ENCODE measurements around the gene ZBTB16. TPM values are rescaled to one million over a fixed set of nuclear protein-coding genes. Genes with fewer than 3 reads are reported as not detected.

The ZBTB16 gene
- polyA plus RNA-seq, 1 donor from 2014 or later: 0.45 TPM

DNA sequence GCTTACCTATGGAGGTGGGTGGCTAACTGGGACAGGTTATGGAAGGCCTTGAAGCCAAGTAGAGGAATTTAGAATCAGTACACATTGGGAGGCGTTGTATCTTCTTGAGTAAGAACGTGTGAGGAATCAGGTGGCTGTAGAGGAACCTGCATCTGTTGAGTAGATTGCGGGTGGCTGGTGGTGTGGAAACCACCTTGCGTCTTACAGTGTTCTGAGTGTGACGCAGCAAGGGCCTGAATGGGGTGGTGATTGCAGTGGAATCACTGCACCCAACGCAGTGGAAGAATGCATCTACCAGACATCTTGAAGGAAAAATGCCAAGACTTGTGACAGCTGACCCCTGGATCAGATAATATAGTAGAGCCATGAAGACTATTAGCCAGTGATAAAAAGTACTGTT is 125.9 kb downstream of the ZBTB16 start:
- TF ChIP-seq REST (IDR thresholded peaks at IDR 0.05; ENCODE audit: borderline replicate concordance) (no peak), POLR2AphosphoS5 (IDR thresholded peaks at IDR 0.05) (no peak)
- H3K9me3 ChIP-seq (ENCODE audit: low read length): no peaks in the 10 kb centered on the region
- no peaks in the 10 kb centered on the region for H3K9me2 ChIP-seq (ENCODE audit: insufficient read depth, low read length)
- no peaks in the 10 kb centered on the region for H4K20me1 ChIP-seq (ENCODE audit: insufficient read depth)
- no peaks in the 10 kb centered on the region for H3K36me3 ChIP-seq (ENCODE audit: insufficient read depth, low read length)
- no peak overlapping the region for H3K27ac ChIP-seq (ENCODE audit: low read length)
- H3F3A ChIP-seq (ENCODE audit: insufficient read depth, low read length, poor library complexity, severe bottlenecking): no peaks in the 10 kb centered on the region
- peaks cover 4% of the 10 kb centered on the region for H3K79me2 ChIP-seq (replicated peaks; ENCODE audit: insufficient read depth, low read length)
- H3K4me2 ChIP-seq (ENCODE audit: low read length): no peak overlapping the region
- no peak overlapping the region for H2AFZ ChIP-seq (ENCODE audit: low read depth, low read length)
- H3K27me3 ChIP-seq (ENCODE audit: insufficient read depth, low read depth, low read length): no peaks in the 10 kb centered on the region
- no peak overlapping the region for H3K9ac ChIP-seq (ENCODE audit: low read length)
- no peak overlapping the region for H3K4me3 ChIP-seq (ENCODE audit: low read length)

DNA sequence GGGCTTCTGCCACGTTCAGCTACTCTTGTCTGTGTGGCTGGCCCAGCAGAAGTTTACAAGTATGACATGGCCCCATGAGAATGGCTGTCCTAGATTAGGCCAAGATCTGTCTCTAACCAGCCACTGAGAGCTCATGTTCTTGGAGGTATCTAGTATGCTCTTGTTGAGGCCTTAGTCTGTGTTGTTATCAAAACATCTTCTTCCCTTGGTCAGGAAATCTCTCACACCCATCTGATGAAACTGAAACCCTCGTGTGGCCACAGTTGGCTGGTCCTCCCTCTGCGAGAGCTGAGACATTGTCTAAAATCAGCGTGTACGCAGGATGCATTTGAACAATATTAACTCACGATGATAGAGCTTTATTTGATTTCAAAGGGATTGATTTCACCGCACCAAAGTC is 127.7 kb downstream of the ZBTB16 start:
- no peak overlapping the region for H3K4me2 ChIP-seq (ENCODE audit: low read length)
- TF ChIP-seq POLR2AphosphoS5 (IDR thresholded peaks at IDR 0.05) (no peak), EZH2 (IDR thresholded peaks at IDR 0.05; ENCODE audit: borderline replicate concordance, insufficient read depth, low read length, poor library complexity, severe bottlenecking) (no peak), RAD21 (conservative IDR thresholded peaks at IDR 0.05) (no peak), REST (IDR thresholded peaks at IDR 0.05; ENCODE audit: borderline replicate concordance) (no peak), EP300 (conservative IDR thresholded peaks at IDR 0.05; ENCODE audit: poor library complexity, severe bottlenecking) (no peak), MXI1 (conservative IDR thresholded peaks at IDR 0.05; ENCODE audit: poor library complexity, severe bottlenecking) (no peak), SMC3 (conservative IDR thresholded peaks at IDR 0.05; ENCODE audit: poor library complexity) (no peak), TAF1 (IDR thresholded peaks at IDR 0.05; ENCODE audit: low read depth) (no peak)
- TF ChIP-seq, protein P1, sequence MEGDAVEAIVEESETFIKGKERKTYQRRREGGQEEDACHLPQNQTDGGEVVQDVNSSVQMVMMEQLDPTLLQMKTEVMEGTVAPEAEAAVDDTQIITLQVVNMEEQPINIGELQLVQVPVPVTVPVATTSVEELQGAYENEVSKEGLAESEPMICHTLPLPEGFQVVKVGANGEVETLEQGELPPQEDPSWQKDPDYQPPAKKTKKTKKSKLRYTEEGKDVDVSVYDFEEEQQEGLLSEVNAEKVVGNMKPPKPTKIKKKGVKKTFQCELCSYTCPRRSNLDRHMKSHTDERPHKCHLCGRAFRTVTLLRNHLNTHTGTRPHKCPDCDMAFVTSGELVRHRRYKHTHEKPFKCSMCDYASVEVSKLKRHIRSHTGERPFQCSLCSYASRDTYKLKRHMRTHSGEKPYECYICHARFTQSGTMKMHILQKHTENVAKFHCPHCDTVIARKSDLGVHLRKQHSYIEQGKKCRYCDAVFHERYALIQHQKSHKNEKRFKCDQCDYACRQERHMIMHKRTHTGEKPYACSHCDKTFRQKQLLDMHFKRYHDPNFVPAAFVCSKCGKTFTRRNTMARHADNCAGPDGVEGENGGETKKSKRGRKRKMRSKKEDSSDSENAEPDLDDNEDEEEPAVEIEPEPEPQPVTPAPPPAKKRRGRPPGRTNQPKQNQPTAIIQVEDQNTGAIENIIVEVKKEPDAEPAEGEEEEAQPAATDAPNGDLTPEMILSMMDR (IDR thresholded peaks at IDR 0.05; ENCODE audit: poor library complexity, severe bottlenecking): no peak

More for the DNA sequence above, 127.7 kb downstream of the ZBTB16 start:
- Histone ChIP-seq H3K36me3 (ENCODE audit: insufficient read depth, low read length) (no peaks in the 10 kb centered on the region), H3K27ac (ENCODE audit: low read length) (no peak overlapping the region), H3K9me2 (ENCODE audit: insufficient read depth, low read length) (no peaks in the 10 kb centered on the region), H3K27me3 (ENCODE audit: insufficient read depth, low read depth, low read length) (no peaks in the 10 kb centered on the region), H2AFZ (ENCODE audit: low read depth, low read length) (no peak overlapping the region), H3K79me2 (replicated peaks; ENCODE audit: insufficient read depth, low read length) (peaks cover 4% of the 10 kb centered on the region), H3K9me3 (ENCODE audit: low read length) (no peaks in the 10 kb centered on the region), H3F3A (ENCODE audit: insufficient read depth, low read length, poor library complexity, severe bottlenecking) (no peaks in the 10 kb centered on the region), H3K9ac (ENCODE audit: low read length) (no peak overlapping the region), H3K4me3 (ENCODE audit: low read length) (no peak overlapping the region), H4K20me1 (ENCODE audit: insufficient read depth) (no peaks in the 10 kb centered on the region)
